ENCODE results near the gene EFHC2. TPM values are rescaled to one million over a fixed set of nuclear protein-coding genes. Genes with fewer than 3 reads are reported as not detected.

EFHC2 gene
- total and polyA plus RNA-seq, 10 of the 15 experiments (the other 5 are each of a cell fraction or from before 2014, with no cell fraction given) = 0.56 TPM; not detected in 9

DNA sequence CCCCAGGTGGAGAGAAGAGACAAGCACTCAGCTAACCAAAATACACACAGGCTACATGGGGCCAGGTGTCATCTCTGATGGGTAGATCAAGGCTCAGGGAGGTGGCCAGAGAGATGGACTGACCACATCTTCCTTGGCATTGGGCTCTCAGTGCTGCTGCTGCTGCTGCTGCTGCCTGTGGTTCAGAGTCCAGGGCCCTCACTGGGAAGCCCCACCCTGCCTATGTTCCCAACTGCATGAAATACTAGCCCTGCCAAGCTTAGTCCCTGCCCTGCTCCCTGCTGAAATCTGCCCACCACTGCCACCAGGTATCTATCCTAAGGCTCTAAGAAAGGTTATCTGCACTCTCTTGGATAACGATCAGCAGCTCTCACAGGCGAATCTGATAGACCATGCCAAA lies 118.7 kb downstream of the EFHC2 start:
- CTCF ChIA-PET = interaction anchor here (1.1 kb wide), 2 partner anchors 20 to 78 kb away, joined by 3 read pairs; no protein-coding TSS in a partner anchor
- H3K9ac ChIP-seq (ENCODE audit: control insufficient read depth, insufficient read depth, low read length) = no peak overlapping the region
- 32% methylated on average over 2 of the region's 2 CpGs for WGBS (ENCODE audit: insufficient coverage, insufficient replicate concordance, low lambda C conversion rate, missing lambda C conversion rate)
- TF ChIP-seq POLR2A (IDR thresholded peaks at IDR 0.05; ENCODE audit: low read depth, low read length) = no peak
- TF ChIP-seq, protein P1, sequence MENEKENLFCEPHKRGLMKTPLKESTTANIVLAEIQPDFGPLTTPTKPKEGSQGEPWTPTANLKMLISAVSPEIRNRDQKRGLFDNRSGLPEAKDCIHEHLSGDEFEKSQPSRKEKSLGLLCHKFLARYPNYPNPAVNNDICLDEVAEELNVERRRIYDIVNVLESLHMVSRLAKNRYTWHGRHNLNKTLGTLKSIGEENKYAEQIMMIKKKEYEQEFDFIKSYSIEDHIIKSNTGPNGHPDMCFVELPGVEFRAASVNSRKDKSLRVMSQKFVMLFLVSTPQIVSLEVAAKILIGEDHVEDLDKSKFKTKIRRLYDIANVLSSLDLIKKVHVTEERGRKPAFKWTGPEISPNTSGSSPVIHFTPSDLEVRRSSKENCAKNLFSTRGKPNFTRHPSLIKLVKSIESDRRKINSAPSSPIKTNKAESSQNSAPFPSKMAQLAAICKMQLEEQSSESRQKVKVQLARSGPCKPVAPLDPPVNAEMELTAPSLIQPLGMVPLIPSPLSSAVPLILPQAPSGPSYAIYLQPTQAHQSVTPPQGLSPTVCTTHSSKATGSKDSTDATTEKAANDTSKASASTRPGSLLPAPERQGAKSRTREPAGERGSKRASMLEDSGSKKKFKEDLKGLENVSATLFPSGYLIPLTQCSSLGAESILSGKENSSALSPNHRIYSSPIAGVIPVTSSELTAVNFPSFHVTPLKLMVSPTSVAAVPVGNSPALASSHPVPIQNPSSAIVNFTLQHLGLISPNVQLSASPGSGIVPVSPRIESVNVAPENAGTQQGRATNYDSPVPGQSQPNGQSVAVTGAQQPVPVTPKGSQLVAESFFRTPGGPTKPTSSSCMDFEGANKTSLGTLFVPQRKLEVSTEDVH (IDR thresholded peaks at IDR 0.05; ENCODE audit: low read depth, partially characterized antibody) = no peak
- no peak for TF ChIP-seq ZBTB4 (CRISPR knock-in tag; IDR thresholded peaks at IDR 0.05)
- no peak for TF ChIP-seq REST (IDR thresholded peaks at IDR 0.05; ENCODE audit: low read depth, low read length)
- TF ChIP-seq ZNF207 (IDR thresholded peaks at IDR 0.05; ENCODE audit: borderline replicate concordance) = no peak
- TF ChIP-seq MEF2B (IDR thresholded peaks at IDR 0.05; ENCODE audit: partially characterized antibody, poor library complexity, severe bottlenecking) = no peak
- TF ChIP-seq, protein P2, sequence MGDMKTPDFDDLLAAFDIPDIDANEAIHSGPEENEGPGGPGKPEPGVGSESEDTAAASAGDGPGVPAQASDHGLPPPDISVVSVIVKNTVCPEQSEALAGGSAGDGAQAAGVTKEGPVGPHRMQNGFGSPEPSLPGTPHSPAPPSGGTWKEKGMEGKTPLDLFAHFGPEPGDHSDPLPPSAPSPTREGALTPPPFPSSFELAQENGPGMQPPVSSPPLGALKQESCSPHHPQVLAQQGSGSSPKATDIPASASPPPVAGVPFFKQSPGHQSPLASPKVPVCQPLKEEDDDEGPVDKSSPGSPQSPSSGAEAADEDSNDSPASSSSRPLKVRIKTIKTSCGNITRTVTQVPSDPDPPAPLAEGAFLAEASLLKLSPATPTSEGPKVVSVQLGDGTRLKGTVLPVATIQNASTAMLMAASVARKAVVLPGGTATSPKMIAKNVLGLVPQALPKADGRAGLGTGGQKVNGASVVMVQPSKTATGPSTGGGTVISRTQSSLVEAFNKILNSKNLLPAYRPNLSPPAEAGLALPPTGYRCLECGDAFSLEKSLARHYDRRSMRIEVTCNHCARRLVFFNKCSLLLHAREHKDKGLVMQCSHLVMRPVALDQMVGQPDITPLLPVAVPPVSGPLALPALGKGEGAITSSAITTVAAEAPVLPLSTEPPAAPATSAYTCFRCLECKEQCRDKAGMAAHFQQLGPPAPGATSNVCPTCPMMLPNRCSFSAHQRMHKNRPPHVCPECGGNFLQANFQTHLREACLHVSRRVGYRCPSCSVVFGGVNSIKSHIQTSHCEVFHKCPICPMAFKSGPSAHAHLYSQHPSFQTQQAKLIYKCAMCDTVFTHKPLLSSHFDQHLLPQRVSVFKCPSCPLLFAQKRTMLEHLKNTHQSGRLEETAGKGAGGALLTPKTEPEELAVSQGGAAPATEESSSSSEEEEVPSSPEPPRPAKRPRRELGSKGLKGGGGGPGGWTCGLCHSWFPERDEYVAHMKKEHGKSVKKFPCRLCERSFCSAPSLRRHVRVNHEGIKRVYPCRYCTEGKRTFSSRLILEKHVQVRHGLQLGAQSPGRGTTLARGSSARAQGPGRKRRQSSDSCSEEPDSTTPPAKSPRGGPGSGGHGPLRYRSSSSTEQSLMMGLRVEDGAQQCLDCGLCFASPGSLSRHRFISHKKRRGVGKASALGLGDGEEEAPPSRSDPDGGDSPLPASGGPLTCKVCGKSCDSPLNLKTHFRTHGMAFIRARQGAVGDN (IDR thresholded peaks at IDR 0.05) = no peak

More for the DNA sequence above, 118.7 kb downstream of the EFHC2 start:
- in situ Hi-C loops (cut with MboI) (no loop called here), intact Hi-C loops (cut with micrococcal nuclease; ENCODE audit: unreplicated experiment) (no loop called here)
- ChIA-PET SMC1A (ENCODE audit: uncharacterized antibody, unreplicated experiment) (no interaction called here), POLR2A (no interaction called here), RAD21 (ENCODE audit: unreplicated experiment) (no interaction called here)
- Histone ChIP-seq H3K27me3 (replicated peaks in 1 of 2; ENCODE audit: control insufficient read depth in 2 of 2, insufficient read depth in 2 of 2, low read length in 1 of 2) (no peaks in the 10 kb centered on the region), H3K4me3 (no peak overlapping the region), H3K9me3 (replicated peaks; ENCODE audit: control insufficient read depth, insufficient read depth, low read length) (no peaks in the 10 kb centered on the region), H3K36me3 (ENCODE audit: control insufficient read depth in 2 of 2, insufficient read depth in 2 of 2, low read length in 1 of 2) (no peaks in the 10 kb centered on the region), H4K20me1 (ENCODE audit: control insufficient read depth, insufficient read depth) (no peaks in the 10 kb centered on the region), H3K4me1 (ENCODE audit: control insufficient read depth, insufficient read depth, low read length) (no peaks in the 10 kb centered on the region), H3K27ac (ENCODE audit: control insufficient read depth, insufficient read depth) (no peak overlapping the region), H3K79me2 (ENCODE audit: control insufficient read depth, insufficient read depth, low read length) (no peaks in the 10 kb centered on the region), H3K4me2 (ENCODE audit: control insufficient read depth, insufficient read depth) (no peak overlapping the region), H2AFZ (ENCODE audit: control insufficient read depth, low read depth, low read length) (no peak overlapping the region)
- DNase-seq (ENCODE audit: low read depth, low spot score) (no peak), FAIRE-seq (no peak), ATAC-seq (no peak)
- no TSS peak for BruUV-seq (replicated peaks)

All from GM12878 (cell line).